NCI-H2171 treated with DMSO at 0.1 percent for 48 hours (cell line): ENCODE data around the gene TMPRSS7.

ENCODE experiments used
- DNase-seq: peaks from one replicate; lab custom pipeline; 2025; lab: John Stamatoyannopoulos, UW

Gene TMPRSS7

DNA sequence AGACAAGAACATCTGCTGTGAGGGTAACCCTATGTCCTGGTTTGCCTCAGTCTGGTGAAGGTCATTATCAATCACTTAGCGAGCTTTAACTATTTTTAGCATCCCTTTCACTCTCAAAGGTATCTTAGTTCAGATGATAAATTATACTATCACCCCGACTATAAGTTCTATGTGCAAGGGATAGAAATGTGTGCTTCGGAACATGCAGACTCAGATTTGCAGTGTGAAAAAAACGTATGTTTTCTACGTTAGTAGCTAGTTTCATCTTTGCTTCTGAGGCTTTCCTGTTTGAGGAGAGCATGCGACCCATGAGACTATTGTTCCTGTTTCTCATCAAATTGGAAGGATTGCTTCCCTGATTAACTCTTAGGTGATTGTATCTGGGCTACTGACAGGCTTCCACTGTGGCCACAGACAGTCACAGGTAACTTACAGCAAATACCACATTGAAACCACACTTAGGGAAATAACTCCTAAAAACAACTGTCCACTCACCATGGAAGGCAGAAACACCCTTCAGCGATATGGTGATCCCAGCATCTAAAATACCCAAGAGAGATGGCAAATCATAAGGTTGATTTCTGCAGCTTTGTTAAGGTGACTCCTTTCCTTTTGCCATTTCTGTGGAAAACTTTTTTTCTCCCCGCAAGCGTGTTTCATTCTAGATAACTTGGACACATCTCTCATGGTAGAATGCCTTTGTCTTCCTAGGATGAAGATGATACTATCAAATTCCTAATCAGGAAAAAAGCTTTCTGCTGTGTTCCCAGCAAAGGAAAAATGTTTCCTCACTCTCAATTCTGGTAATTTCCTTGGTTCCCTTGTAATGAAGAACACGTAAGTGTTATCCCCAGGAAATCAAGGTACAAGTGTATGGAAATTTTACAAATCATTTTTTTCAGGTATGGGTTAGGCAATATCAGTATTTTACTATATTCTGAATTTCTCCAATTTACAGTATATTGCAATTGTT, 93.3 kb downstream of the TMPRSS7 start:
- DNase-seq: no peak

DNA sequence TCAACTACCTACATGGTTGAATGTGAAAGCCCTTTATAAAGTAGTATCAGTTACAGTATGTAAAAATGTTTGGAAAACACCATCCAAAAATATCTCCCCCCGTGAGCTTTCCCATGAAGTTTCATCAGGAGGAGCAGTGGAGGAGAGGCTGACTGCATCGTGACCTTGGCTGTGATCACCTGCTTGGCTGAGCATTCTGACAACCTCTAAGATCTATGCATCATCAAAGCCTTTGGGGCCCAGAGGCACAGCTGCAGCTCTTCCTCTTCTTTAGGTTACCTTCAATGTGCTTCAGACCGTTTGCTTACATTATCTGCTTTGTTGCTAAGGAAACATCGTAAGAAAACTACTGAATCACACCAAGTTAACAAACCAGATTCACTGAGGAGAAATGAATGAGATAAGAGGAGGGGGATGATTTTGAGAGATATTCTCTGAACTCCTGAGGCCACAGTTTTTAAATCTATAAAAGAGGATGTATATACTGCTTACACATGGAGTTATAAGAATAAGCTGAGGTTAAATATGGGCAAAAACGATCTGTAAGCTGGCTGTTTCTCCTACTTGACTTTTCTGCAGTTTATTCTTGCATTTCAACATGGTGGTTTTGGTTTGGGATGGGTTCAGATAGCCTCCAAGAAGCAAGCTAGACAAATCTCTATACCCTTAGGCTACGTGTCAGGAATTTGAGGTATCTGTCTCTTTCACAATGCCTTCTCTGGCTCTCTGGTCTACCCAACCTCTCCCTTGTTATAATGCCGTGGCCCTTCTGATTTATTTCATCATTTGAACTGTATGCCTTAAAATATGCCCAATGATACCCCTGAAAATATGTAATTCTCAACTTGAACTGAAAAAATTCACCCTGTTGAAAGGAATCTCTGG, 94.5 kb downstream of the TMPRSS7 start:
- DNase-seq: peak; percentile 51

DNA sequence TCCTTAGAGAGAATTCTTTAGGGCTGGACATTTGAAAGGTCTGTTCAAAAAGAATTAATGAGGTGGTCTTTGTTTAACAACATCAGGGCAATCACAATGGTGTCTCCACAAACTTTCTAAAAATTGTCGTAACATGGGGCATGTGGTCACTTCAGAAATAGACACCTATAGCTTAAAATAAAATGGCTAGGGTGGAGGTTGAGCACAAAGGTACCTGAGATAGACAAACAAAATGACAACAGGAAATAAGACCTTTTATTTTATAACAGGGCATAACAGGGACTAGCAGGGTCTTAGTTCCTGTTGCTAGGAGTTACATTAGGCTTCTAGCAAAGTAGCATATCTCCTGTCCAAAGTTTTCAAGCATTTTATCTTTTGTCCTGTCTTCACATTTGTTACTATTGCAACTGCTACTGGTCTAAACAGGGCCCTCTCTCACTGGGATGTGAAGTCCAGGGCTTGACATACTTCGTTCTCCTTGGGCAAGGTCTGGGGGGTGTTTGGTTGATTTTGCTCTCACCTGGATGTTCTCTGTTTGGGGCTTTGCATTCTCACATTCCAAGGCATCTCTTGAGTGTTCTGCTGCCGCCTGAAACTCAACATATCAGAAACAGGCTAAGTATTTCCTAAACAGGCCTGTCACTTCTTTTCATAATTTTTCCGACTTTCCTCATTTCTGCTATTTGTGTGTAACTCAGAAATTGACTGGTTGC, 95.5 kb downstream of the TMPRSS7 start:
- no peak for DNase-seq

DNA sequence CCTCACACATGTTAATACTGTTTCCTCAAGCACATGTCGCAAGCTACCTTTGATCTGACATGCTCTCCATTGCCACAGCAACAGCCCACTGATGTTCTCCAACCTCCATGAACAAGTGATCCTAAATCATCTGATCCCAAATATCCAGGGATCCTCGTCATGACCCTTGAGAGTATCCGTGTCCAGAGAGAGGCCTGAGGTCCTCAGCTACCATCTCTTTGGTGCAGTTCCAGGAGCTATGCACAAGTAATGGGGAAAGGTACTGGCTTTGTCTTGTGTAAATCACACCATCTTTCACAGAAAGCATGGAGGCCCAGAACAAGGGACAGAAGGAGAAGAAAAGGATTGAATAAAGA, 96.1 kb downstream of the TMPRSS7 start:
- no peak for DNase-seq
